Thoracic aorta (tissue), 2 donors: Measurements from ENCODE around the gene GPR162. TPM values are rescaled to one million over a fixed set of nuclear protein-coding genes. Genes with fewer than 3 reads are reported as not detected.
A peak's percentile ranks its signal among the peaks of the same experiment; 100 is the strongest.

ENCODE experiments used
- ATAC-seq: fragments of 150-250 bp; one replicate; pipeline ENCODE4 v1.8.0; 2017; ENCODE audit warnings: low read depth; ENCODE audit not compliant: insufficient number of reproducible peaks, low FRiP score
- DNase-seq: peaks from one replicate; pipeline ENCODE4 v3.0.0-alpha.2; 2020; ENCODE audit warnings: low spot score
- H3K27ac ChIP-seq, 2 donors: fragments of 200-600 bp; sonication (generic); 1 replicate in 1 of 2; 2 replicates in 1 of 2; pipeline ENCODE4 v1.5.1; 2016; ENCODE audit warnings: mild to moderate bottlenecking in 2 of 2, moderate library complexity in 2 of 2
- H3K27me3 ChIP-seq: fragments of 200-600 bp; sonication (generic); replicated peaks from 2 replicates; pipeline ENCODE4 v1.6.0; 2016; ENCODE audit warnings: mild to moderate bottlenecking; ENCODE audit not compliant: insufficient read depth
- H3K36me3 ChIP-seq: fragments of 200-600 bp; sonication (generic); one replicate; pipeline ENCODE4 v1.5.1; 2016
- H3K4me1 ChIP-seq, 2 donors: fragments of 200-600 bp; sonication (generic); 1 replicate in 1 of 2; 2 replicates in 1 of 2; pipeline versions ENCODE4 v1.5.1 to v1.6.0; 2016; ENCODE audit warnings: low read depth in 2 of 2, mild to moderate bottlenecking in 1 of 2; ENCODE audit not compliant: control insufficient read depth in 1 of 2
- H3K4me3 ChIP-seq: fragments of 200-600 bp; sonication (generic); 2 replicates; pipeline ENCODE4 v1.5.1; 2016; ENCODE audit warnings: mild to moderate bottlenecking
- H3K9me3 ChIP-seq: fragments of 200-600 bp; sonication (generic); 2 replicates; pipeline ENCODE4 v1.5.1; 2016
- total RNA-seq, 2 donors: library from RNA; depleted of rRNA; stranded (reverse); fragments of >200 nt; gene quantifications; one replicate each; pipeline versions ENCODE4 v1.1.0 to v1.2.3, GENCODE V29; 2016
- TF ChIP-seq, protein P1 (sequence below): fragments of 200-600 bp; sonication (generic); IDR thresholded peaks from one replicate; pipeline ENCODE4 v1.5.1; 2019; ENCODE audit warnings: antibody characterized with exemption

Gene GPR162
- total RNA-seq, 2 donors from 2014 or later, result 1.1 to 3.1 TPM

GRCh38 chr12:6846316-6846869 lies 24.8 kb downstream of the GPR162 start:
- TF ChIP-seq, protein P1, sequence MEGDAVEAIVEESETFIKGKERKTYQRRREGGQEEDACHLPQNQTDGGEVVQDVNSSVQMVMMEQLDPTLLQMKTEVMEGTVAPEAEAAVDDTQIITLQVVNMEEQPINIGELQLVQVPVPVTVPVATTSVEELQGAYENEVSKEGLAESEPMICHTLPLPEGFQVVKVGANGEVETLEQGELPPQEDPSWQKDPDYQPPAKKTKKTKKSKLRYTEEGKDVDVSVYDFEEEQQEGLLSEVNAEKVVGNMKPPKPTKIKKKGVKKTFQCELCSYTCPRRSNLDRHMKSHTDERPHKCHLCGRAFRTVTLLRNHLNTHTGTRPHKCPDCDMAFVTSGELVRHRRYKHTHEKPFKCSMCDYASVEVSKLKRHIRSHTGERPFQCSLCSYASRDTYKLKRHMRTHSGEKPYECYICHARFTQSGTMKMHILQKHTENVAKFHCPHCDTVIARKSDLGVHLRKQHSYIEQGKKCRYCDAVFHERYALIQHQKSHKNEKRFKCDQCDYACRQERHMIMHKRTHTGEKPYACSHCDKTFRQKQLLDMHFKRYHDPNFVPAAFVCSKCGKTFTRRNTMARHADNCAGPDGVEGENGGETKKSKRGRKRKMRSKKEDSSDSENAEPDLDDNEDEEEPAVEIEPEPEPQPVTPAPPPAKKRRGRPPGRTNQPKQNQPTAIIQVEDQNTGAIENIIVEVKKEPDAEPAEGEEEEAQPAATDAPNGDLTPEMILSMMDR, result no peak
- H3K4me1 ChIP-seq, result no peaks in the 10 kb centered on the region
- H3K27me3 ChIP-seq, result no peaks in the 10 kb centered on the region
- DNase-seq (no peak), ATAC-seq (no peak)
- H3K36me3 ChIP-seq, result peaks cover 12% of the 10 kb centered on the region
- no peak overlapping the region for H3K27ac ChIP-seq
- no peak overlapping the region for H3K4me3 ChIP-seq
- no peaks in the 10 kb centered on the region for H3K9me3 ChIP-seq

DNA sequence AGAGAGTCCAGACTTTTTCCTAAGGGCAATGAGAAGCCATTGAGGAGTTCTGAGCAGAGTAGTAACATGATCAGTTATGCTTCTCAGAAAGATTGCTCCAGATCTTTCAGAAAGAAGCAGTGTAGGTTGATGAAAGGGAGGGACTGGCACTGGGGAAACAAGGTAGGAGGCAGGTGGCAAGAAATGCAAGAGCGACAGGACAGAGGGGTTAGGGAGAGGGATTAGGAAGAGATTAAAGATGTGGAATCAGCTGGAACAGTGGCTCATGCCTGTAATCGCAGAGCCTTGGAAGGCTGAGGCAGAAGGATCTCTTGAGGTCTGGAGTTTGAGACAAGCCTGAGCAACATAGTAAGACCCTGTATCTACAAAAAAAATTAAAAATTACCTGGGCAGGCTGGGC lies 26.1 kb downstream of the GPR162 start:
- ATAC-seq (no peak), DNase-seq (no peak)
- TF ChIP-seq, protein P1, result no peak
- Histone ChIP-seq H3K36me3 (peaks cover 12% of the 10 kb centered on the region), H3K27me3 (no peaks in the 10 kb centered on the region), H3K4me1 (no peaks in the 10 kb centered on the region), H3K27ac (no peak overlapping the region), H3K9me3 (no peaks in the 10 kb centered on the region), H3K4me3 (no peak overlapping the region)

- ATAC-seq (no peak), DNase-seq (no peak)
- peaks cover 12% of the 10 kb centered on the region for H3K36me3 ChIP-seq
Observed at GRCh38 chr12:6849427-6849826, 27.8 kb downstream of the GPR162 start.

DNA sequence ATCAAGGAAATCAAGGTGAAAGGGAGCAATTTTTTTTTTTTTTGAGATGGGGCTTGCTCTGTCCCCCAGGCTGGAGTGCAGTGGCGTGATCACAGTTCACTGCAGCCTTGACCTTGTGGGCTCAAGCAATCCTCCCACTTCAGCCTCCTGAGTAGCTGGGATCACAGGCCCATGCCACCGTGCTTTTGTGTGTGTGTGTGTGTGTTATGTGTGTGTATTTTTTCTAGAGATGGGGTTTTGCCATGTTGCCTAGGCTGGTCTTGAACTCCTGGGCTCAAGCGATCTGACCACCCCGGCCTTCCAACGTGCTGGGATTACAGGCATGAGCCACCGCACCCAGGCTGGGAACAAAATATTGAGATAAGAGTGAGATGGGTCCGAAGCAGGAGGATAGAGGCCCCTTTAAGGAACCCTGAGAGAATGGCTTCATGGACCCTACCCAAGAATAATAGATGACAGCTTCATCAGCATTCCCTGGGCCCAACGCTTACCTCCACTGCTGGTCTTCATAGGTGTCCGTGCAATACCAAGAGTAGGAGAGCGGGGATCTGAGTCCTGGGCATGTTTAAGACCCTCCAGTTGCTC lies 28.4 kb downstream of the GPR162 start:
- DNase-seq (no peak), ATAC-seq (no peak)
- Histone ChIP-seq H3K9me3 (no peaks in the 10 kb centered on the region), H3K4me3 (no peak overlapping the region), H3K27ac (no peak overlapping the region), H3K27me3 (no peaks in the 10 kb centered on the region), H3K4me1 (peaks cover 7 to 16% of the 10 kb centered on the region in 2 donors), H3K36me3 (peaks cover 9% of the 10 kb centered on the region)
- TF ChIP-seq, protein P1, result no peak

More at GRCh38 chr12:6849427-6849826, 27.8 kb downstream of the GPR162 start:
- H3K27ac ChIP-seq, result no peak overlapping the region
- no peaks in the 10 kb centered on the region for H3K27me3 ChIP-seq
- H3K4me3 ChIP-seq, result no peak overlapping the region
- TF ChIP-seq, protein P1, result no peak
- H3K9me3 ChIP-seq, result no peaks in the 10 kb centered on the region
- peaks cover 7 to 16% of the 10 kb centered on the region in 2 donors for H3K4me1 ChIP-seq

GRCh38 chr12:6850796-6851152 lies 29.2 kb downstream of the GPR162 start:
- Histone ChIP-seq H3K9me3 (no peaks in the 10 kb centered on the region), H3K36me3 (peaks cover 10% of the 10 kb centered on the region), H3K4me1 (peaks cover 7 to 16% of the 10 kb centered on the region in 2 donors), H3K27ac (peak overlapping the region in 1 of 2 donors; percentile 90), H3K4me3 (peak overlapping the region; percentile 92), H3K27me3 (no peaks in the 10 kb centered on the region)
- TF ChIP-seq, protein P1, result no peak
- ATAC-seq (no peak), DNase-seq (no peak)
